Stomach smooth muscle (tissue), 2 donors: ENCODE results near the gene PRDM15.

Source experiments
- H3K27ac ChIP-seq: one replicate; pipeline ENCODE4 v1.7.0; 2013; ENCODE audit warnings: mild to moderate bottlenecking, low read length, inconsistent platforms
- H3K27me3 ChIP-seq, 2 donors: one replicate each; pipeline ENCODE4 v1.7.0; 2013; ENCODE audit warnings: low read length in 2 of 2; ENCODE audit not compliant: insufficient read depth in 2 of 2, control insufficient read depth in 1 of 2
- H3K36me3 ChIP-seq, 2 donors: one replicate each; pipeline ENCODE4 v1.7.0; 2013; ENCODE audit warnings: low read length in 2 of 2; ENCODE audit not compliant: control insufficient read depth in 2 of 2, insufficient read depth in 2 of 2
- H3K4me1 ChIP-seq: one replicate; pipeline ENCODE4 v1.7.0; 2013; ENCODE audit warnings: low read length; ENCODE audit not compliant: control insufficient read depth, insufficient read depth
- H3K4me3 ChIP-seq, 2 donors: one replicate each; pipeline ENCODE4 v1.7.0; 2013; ENCODE audit warnings: low read length in 2 of 2
- H3K9ac ChIP-seq, 2 donors: one replicate each; pipeline ENCODE4 v1.7.0; 2013; ENCODE audit warnings: low read length in 2 of 2, mild to moderate bottlenecking in 1 of 2
- H3K9me3 ChIP-seq, 2 donors: one replicate each; pipeline ENCODE4 v1.7.0; 2013; ENCODE audit warnings: low read length in 2 of 2; ENCODE audit not compliant: control insufficient read depth in 2 of 2
- donor health status: healthy.
- donor health status: Pancreatic carcinoma.

The PRDM15 gene

GRCh38 chr21:41831453-41831831 is 47.7 kb downstream of the PRDM15 start:
- Histone ChIP-seq H3K4me3 (no peak overlapping the region), H3K27ac (no peak overlapping the region), H3K36me3 (peaks cover 8 to 15% of the 10 kb centered on the region in 2 donors), H3K9ac (no peak overlapping the region), H3K27me3 (no peaks in the 10 kb centered on the region), H3K9me3 (no peaks in the 10 kb centered on the region), H3K4me1 (no peaks in the 10 kb centered on the region)

GRCh38 chr21:41830764-41831452 is 48.2 kb downstream of the PRDM15 start:
- Histone ChIP-seq H3K9me3 (no peaks in the 10 kb centered on the region), H3K27me3 (no peaks in the 10 kb centered on the region), H3K9ac (no peak overlapping the region), H3K4me3 (no peak overlapping the region), H3K4me1 (no peaks in the 10 kb centered on the region), H3K27ac (no peak overlapping the region), H3K36me3 (peaks cover 6 to 15% of the 10 kb centered on the region in 2 donors)

GRCh38 chr21:41830145-41830707 is 48.9 kb downstream of the PRDM15 start:
- no peak overlapping the region for H3K9ac ChIP-seq
- no peak overlapping the region for H3K27ac ChIP-seq
- no peaks in the 10 kb centered on the region for H3K4me1 ChIP-seq
- no peak overlapping the region for H3K4me3 ChIP-seq
- H3K27me3 ChIP-seq: no peaks in the 10 kb centered on the region
- peaks cover 6 to 18% of the 10 kb centered on the region in 2 donors for H3K36me3 ChIP-seq
- no peaks in the 10 kb centered on the region for H3K9me3 ChIP-seq

- Histone ChIP-seq H3K9me3 (no peaks in the 10 kb centered on the region), H3K9ac (no peak overlapping the region), H3K27ac (no peak overlapping the region), H3K4me3 (no peak overlapping the region), H3K27me3 (no peaks in the 10 kb centered on the region), H3K4me1 (no peaks in the 10 kb centered on the region), H3K36me3 (peaks cover 3 to 17% of the 10 kb centered on the region in 2 donors)
These were observed 50.2 kb downstream of the PRDM15 start for GRCh38 chr21:41828884-41829360.

- Histone ChIP-seq H3K4me1 (no peaks in the 10 kb centered on the region), H3K36me3 (peaks cover 2 to 17% of the 10 kb centered on the region in 2 donors), H3K27ac (no peak overlapping the region), H3K27me3 (no peaks in the 10 kb centered on the region), H3K9me3 (no peaks in the 10 kb centered on the region), H3K4me3 (no peak overlapping the region), H3K9ac (no peak overlapping the region)
These were observed 50.9 kb downstream of the PRDM15 start for GRCh38 chr21:41827951-41828883.

- H3K27ac ChIP-seq: no peak overlapping the region
- H3K9me3 ChIP-seq: no peaks in the 10 kb centered on the region
- peaks cover 0 to 19% of the 10 kb centered on the region in 2 donors for H3K36me3 ChIP-seq
- no peaks in the 10 kb centered on the region for H3K4me1 ChIP-seq
- no peaks in the 10 kb centered on the region for H3K27me3 ChIP-seq
- no peak overlapping the region for H3K4me3 ChIP-seq
- H3K9ac ChIP-seq: no peak overlapping the region
These were observed 53.3 kb downstream of the PRDM15 start for GRCh38 chr21:41825881-41826280.

- H3K27ac ChIP-seq: no peak overlapping the region
- no peaks in the 10 kb centered on the region for H3K4me1 ChIP-seq
- H3K36me3 ChIP-seq: peaks cover 0 to 19% of the 10 kb centered on the region in 2 donors
These were observed 53.9 kb downstream of the PRDM15 start for GRCh38 chr21:41825216-41825615.

GRCh38 chr21:41824466-41825207 is 54.5 kb downstream of the PRDM15 start:
- Histone ChIP-seq H3K27ac (no peak overlapping the region), H3K9ac (no peak overlapping the region), H3K27me3 (no peaks in the 10 kb centered on the region), H3K4me1 (no peaks in the 10 kb centered on the region), H3K9me3 (no peaks in the 10 kb centered on the region), H3K4me3 (no peak overlapping the region), H3K36me3 (peaks cover 0 to 21% of the 10 kb centered on the region in 2 donors)

More at GRCh38 chr21:41825216-41825615, 53.9 kb downstream of the PRDM15 start:
- H3K4me3 ChIP-seq: no peak overlapping the region
- H3K9ac ChIP-seq: no peak overlapping the region
- H3K27me3 ChIP-seq: no peaks in the 10 kb centered on the region
- no peaks in the 10 kb centered on the region for H3K9me3 ChIP-seq

GRCh38 chr21:41823906-41824305 is 55.2 kb downstream of the PRDM15 start:
- Histone ChIP-seq H3K27ac (no peak overlapping the region), H3K9ac (no peak overlapping the region), H3K4me1 (no peaks in the 10 kb centered on the region), H3K9me3 (no peaks in the 10 kb centered on the region), H3K27me3 (no peaks in the 10 kb centered on the region), H3K36me3 (peaks cover 0 to 21% of the 10 kb centered on the region in 2 donors), H3K4me3 (no peak overlapping the region)

GRCh38 chr21:41823166-41823565 is 56.0 kb downstream of the PRDM15 start:
- no peak overlapping the region for H3K9ac ChIP-seq
- H3K9me3 ChIP-seq: no peaks in the 10 kb centered on the region
- no peaks in the 10 kb centered on the region for H3K27me3 ChIP-seq
- no peak overlapping the region for H3K27ac ChIP-seq
- no peak overlapping the region for H3K4me3 ChIP-seq
- H3K36me3 ChIP-seq: peaks cover 0 to 21% of the 10 kb centered on the region in 2 donors
- no peaks in the 10 kb centered on the region for H3K4me1 ChIP-seq
